Activated CD4-positive, alpha-beta T cell treated with anti-CD3 and anti-CD28 coated beads for 24 hours (primary cell): ENCODE results near the gene CYB5R2.

ENCODE experiments used
- DNase-seq, 2 donors: peaks; one replicate each; pipeline ENCODE4 v3.0.0-alpha.2; 2020; ENCODE audit warnings: low read depth in 2 of 2

Gene CYB5R2

DNA sequence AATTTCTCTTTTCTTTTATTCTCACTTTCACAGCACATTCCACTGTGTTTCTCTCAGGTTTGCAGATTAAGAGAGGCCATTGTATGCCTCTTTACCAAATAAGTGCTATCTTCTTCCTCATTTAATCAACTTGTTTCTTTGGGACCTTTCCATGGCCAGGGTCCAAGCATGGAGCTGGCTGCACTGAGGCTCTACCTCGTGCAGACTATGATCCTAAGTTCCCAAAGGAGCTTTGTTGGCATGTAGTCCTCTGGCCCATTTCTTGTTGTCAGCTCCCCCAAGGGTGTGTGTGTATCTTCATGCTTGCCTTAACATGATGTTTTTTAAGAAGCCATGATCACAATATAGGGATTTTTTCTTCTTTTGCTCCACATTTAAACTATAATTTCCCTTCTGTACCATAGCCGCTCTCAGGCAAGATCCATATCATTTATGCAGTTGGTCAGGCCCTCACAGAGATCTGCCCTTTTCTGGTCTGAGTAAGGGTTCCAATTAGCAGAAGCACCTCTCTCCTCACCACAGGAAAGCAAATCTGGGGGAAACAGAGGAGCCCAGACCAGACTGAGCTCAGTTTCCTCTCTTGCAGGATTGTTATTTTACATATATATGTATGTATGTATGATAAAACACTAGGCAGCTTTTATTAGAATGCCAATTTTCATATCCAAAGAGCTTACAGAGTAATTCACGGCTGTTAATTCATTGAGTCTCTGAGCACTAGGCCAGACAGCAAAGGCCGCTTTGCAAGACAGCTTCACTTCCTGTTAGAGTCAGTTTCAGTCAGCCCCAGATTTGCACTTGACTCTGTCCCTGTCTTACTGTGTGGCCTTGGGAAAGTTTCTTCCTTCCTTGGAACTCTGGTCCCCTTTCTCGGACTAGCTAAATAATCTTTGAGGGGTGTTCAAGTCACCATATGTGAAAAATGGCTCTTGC is 34.3 kb downstream of the CYB5R2 start:
- no peak for DNase-seq

- DNase-seq, result no peak
Measured at GRCh38 chr11:7637447-7638157, 35.7 kb downstream of the CYB5R2 start.

- DNase-seq, result no peak
Measured at GRCh38 chr11:7636350-7636749, 37.0 kb downstream of the CYB5R2 start.

GRCh38 chr11:7635708-7636107 is 37.6 kb downstream of the CYB5R2 start:
- DNase-seq, result no peak

DNA sequence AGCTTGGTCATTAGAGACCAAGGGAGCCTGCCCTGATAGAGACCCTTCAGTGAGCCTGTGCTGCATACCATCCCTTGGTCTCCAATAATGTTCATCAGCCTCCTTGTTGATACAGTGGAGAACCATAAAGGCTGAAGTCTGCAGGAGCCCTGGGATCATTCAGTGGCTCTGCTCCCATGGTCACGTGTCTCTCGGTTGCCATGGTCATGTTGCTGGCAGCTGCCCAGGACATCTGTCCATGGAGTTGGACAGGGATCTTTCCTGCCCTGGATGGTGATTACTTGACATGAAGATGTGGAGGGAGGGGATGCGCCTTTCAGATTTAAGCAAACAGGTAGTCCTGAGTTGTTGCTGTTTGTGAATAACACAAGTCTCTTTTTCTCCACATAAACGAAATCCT is 38.2 kb downstream of the CYB5R2 start:
- DNase-seq, result no peak

DNA sequence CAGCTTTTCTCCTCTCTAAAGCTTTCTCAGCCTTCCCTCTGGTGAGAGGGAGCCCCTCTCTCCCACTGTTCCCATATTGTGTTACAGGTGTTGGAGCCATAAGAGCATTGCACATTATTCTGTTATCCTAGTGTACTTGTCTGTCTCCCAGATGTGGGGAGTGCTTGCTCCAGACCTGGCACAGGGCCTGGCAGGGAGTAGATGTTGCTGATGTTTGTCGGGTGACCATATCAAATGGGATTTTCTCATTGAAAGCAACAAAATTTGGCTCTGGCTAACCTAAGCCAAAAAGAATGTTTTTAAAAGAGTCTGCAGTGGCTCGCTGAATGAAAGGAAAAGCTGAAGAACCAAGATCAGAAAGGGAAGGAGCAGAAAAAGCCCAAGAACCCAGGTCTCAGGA is 41.1 kb downstream of the CYB5R2 start:
- no peak for DNase-seq

GRCh38 chr11:7630002-7630401 is 43.3 kb downstream of the CYB5R2 start:
- DNase-seq, result no peak

- DNase-seq, result no peak
Measured at GRCh38 chr11:7628660-7629059, 44.6 kb downstream of the CYB5R2 start.

GRCh38 chr11:7622721-7623120 is 50.6 kb downstream of the CYB5R2 start:
- no peak for DNase-seq

- no peak for DNase-seq
Measured at GRCh38 chr11:7621554-7621953, 51.7 kb downstream of the CYB5R2 start.

DNA sequence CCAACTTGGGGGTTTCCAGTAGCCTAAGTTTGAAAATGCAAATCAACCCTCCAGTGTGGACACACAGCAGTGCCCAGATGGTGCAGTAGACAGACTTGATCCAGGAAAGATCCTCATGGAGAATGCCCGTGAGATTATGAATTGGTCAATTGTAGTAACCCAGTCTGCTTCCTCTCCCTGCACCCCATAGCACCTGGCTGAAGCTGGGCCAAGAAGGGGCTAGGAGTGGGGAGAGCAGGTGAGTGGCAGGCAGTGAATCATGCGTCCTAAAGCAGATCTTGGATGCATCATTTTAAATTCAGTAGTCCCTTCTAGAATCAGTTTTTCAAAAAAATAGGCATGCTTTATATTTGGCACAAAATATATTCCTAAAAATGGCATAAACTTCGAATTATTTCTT is 52.2 kb downstream of the CYB5R2 start:
- no peak for DNase-seq

DNA sequence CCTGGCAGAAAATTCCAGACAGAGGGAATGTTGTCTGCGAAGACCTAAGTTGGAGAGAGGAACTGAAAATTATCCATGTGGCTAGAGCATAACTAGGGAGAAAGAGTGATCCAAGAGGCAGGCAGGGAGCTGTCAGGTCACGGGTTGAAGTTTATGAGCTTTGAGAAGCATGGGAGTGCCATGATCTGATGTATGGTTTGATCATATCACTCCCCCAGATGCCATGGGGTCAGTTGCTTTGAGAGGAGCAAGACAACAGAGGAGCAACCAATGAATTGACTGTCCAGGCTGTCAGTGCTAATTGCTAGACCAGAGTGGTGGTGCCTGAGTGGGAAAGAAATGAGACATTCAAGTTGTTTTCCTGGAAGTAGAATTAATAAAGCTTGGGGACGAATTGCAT is 54.0 kb downstream of the CYB5R2 start:
- DNase-seq, result no peak

GRCh38 chr11:7617032-7617431 is 56.3 kb downstream of the CYB5R2 start:
- no peak for DNase-seq
